ENCODE data around the gene PCK2.

The PCK2 gene

DNA sequence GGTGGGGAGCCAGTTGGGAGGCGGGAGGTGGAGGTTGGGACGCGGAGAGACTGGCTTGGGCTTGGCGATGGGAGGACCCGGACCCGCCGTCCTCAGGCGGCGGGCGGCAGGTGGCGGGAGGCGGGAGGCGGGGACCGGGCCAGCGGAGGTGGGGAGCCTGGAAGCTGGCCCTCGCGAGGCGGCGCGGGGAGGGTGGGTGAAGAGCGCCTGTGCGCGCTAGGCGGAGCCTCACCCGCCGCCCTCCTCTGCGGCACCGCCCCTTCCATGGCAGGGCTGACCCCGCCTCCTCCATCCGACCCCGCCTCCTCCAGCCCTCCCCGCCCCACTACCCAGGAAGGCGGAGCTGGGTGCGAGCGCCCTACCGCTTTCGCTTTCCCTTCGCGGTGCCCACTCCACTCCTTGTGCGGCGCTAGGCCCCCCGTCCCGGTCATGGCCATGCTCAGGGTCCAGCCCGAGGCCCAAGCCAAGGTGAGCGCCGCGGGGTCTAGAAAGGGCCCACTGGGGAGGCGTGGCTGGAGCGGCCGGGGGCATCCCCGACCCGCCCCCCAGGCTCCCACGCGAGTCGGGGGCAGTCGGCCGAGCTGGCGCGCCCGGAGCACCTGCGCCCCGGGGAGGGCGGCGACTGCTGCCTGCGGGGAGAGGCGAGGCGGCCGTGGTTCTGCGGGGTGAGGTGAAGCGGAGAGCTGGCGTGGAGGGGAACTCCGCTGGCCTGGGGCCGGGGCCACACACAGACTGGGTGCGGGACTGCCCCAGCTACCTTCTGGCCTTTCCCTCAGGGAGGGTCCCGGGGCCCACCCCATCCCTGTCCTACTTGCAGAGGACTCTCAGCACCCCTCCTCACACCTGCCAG, 41.9 kb downstream of the PCK2 start, which contains the start of gene PSME1:
TSS of gene PSME1 (plus strand) at position 361 of the 850 bp plus-strand sequence. CDS start at position 430, 69 bp downstream.
- Histone ChIP-seq H3K4me3 (peak within 1 kb of the TSS; percentile 83), H3K27ac (peak within 1 kb of the TSS; percentile 90 to 91)
- TF ChIP-seq, protein P1, sequence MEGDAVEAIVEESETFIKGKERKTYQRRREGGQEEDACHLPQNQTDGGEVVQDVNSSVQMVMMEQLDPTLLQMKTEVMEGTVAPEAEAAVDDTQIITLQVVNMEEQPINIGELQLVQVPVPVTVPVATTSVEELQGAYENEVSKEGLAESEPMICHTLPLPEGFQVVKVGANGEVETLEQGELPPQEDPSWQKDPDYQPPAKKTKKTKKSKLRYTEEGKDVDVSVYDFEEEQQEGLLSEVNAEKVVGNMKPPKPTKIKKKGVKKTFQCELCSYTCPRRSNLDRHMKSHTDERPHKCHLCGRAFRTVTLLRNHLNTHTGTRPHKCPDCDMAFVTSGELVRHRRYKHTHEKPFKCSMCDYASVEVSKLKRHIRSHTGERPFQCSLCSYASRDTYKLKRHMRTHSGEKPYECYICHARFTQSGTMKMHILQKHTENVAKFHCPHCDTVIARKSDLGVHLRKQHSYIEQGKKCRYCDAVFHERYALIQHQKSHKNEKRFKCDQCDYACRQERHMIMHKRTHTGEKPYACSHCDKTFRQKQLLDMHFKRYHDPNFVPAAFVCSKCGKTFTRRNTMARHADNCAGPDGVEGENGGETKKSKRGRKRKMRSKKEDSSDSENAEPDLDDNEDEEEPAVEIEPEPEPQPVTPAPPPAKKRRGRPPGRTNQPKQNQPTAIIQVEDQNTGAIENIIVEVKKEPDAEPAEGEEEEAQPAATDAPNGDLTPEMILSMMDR (IDR thresholded peaks at IDR 0.05): no peak
- DNase-seq (ENCODE audit: low spot score): peak; percentile 94

GRCh38 chr14:24136684-24137528, 42.8 kb downstream of the PCK2 start:
- TF ChIP-seq, protein P1 (IDR thresholded peaks at IDR 0.05): no peak
- Histone ChIP-seq H3K27ac (peak overlapping the region; percentile 90 to 91), H3K4me3 (peak overlapping the region; percentile 83)
- DNase-seq (ENCODE audit: low spot score): no peak

DNA sequence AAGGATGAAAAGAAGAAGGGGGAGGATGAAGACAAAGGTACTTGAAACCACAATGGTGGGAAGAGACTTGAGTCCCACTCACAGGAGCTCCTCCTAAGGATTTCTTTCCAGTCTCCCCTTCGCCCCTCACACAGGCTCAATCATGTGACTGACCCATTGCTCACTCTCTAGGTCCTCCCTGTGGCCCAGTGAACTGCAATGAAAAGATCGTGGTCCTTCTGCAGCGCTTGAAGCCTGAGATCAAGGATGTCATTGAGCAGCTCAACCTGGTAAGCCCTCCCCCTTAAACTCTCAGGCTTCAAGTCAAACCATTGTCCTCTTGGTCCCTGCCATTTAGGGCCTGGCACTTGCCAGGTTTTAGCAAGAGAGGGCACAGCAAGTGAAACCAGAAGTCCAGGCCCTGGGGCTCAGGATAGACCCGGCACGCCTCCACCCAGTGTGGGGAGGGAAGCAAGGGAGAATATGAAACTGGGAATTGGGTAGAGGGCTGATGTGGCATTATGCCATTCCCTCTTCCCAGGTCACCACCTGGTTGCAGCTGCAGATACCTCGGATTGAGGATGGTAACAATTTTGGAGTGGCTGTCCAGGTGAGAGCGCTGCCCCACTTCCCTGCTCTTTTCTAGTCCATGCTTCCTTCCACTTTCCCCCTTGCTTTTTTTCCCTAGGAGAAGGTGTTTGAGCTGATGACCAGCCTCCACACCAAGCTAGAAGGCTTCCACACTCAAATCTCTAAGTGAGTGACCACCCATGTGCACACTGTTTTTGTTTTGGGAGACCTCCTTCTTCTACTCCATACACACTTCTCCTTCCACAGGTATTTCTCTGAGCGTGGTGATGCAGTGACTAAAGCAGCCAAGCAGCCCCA, 43.7 kb downstream of the PCK2 start:
- no peak overlapping the region for H3K4me3 ChIP-seq
- TF ChIP-seq, protein P1 (IDR thresholded peaks at IDR 0.05): no peak
- DNase-seq (ENCODE audit: low spot score): no peak
- H3K27ac ChIP-seq: no peak overlapping the region

DNA sequence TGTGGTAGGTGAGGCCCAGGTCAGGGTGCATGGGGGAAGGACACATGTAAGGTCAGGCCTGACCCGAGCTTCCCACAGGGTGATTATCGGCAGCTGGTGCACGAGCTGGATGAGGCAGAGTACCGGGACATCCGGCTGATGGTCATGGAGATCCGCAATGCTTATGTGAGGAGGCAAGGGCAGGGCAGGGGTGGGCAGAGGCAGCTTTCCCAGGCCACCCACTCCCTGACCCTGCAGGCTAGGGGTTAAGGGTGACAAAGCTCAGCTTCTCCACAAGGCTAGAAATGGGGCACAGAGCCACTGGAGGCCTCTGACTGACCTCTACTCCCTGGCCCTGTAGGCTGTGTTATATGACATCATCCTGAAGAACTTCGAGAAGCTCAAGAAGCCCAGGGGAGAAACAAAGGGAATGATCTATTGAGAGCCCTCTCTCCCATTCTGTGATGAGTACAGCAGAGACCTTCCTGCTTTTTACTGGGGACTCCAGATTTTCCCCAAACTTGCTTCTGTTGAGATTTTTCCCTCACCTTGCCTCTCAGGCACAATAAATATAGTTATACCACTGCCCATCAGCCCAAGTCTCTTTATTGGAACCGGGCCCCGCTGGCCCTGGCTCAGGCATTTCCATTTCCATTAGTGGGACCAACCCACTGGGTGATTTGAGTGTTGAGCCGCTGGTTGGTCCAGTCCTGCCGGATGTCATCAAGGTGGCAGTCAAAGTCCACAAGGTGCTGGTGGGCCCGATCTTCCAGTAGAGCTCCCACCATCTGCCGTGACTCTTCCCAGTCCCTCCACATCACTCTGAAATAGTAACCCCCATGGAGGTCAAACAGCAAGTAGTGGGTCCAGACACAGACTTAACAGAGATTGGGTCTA, 44.5 kb downstream of the PCK2 start:
- Histone ChIP-seq H3K4me3 (no peak overlapping the region), H3K27ac (peak overlapping the region in 1 of 2 donors; percentile 17)
- DNase-seq (ENCODE audit: low spot score): no peak
- TF ChIP-seq, protein P1 (IDR thresholded peaks at IDR 0.05): no peak

DNA sequence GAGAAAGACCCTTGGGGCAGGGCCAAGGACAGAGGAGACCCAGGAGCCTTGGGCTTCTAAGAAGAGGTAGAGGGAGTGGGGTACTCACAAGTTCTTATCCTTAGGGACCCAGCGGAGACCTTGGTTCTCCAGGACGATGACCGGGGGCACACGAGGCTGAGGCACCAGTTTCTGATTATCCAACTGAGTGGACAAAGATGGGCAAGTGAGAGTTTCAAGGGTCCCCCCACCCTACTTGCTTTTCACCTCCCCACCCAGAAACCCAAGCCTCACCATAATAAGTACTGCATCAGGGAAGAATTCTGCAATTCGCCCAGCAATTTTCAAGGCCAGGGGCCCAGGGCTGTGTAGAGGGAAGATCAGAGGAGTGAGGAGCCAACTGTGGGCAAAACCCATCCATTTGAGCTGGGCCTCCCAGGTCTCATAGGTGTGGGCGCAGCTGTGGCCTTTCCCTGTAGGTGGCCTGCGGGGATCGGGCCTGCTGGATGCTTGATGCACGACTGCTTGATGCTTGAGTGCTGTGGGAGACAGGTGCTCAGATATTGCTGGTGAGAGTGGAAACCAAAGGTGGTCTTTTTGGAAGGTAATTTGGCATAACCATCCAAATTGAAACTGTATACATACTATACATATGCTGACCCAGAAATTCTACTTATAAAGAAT, 45.3 kb downstream of the PCK2 start:
- H3K4me3 ChIP-seq: no peak overlapping the region
- DNase-seq (ENCODE audit: low spot score): no peak
- TF ChIP-seq, protein P1 (IDR thresholded peaks at IDR 0.05): no peak
- H3K27ac ChIP-seq: peak overlapping the region in 1 of 2 donors; percentile 17

Data from coronary artery (tissue), 2 donors.